GM18519 (cell line): ENCODE results near the gene AGO3.

Experiments
- ATAC-seq: cut with Tn5 transposase; IDR thresholded peaks from one replicate; pipeline ENCODE4 v1.9.1; 2021; ENCODE audit warnings: mild to moderate bottlenecking, moderate library complexity; ENCODE audit not compliant: unreplicated experiment, low FRiP score

AGO3 gene

GRCh38 chr1:36080801-36081200 is 149.9 kb downstream of the AGO3 start:
- no peak for ATAC-seq

GRCh38 chr1:36081926-36082485 is 151.1 kb downstream of the AGO3 start:
- no peak for ATAC-seq

- no peak for ATAC-seq
Observed at GRCh38 chr1:36083219-36083618, 152.3 kb downstream of the AGO3 start.

GRCh38 chr1:36083635-36084496 is 153.0 kb downstream of the AGO3 start, which contains the start of gene TEKT2:
TEKT2 (plus strand) TSS chr1:36084094; CDS start chr1:36084922, 828 bp downstream.
- ATAC-seq = no peak

GRCh38 chr1:36084497-36085115 is 153.7 kb downstream of the AGO3 start:
- no peak for ATAC-seq

- no peak for ATAC-seq
Observed at GRCh38 chr1:36085126-36085525, 154.2 kb downstream of the AGO3 start.

GRCh38 chr1:36085686-36086526 is 155.0 kb downstream of the AGO3 start:
- no peak for ATAC-seq

GRCh38 chr1:36086529-36087232 is 155.8 kb downstream of the AGO3 start:
- ATAC-seq = no peak

GRCh38 chr1:36087233-36088123 is 156.6 kb downstream of the AGO3 start:
- ATAC-seq = no peak

GRCh38 chr1:36088265-36088576 is 157.3 kb downstream of the AGO3 start:
- no peak for ATAC-seq

- ATAC-seq = peak; percentile 64
Observed at GRCh38 chr1:36088577-36089392, 157.9 kb downstream of the AGO3 start, which contains the start of gene ADPRS. ADPRS (plus strand) TSS chr1:36088892; CDS start chr1:36088905, 13 bp downstream.

- ATAC-seq = no peak
Observed at GRCh38 chr1:36089393-36090121, 158.7 kb downstream of the AGO3 start.

- no peak for ATAC-seq
Observed at GRCh38 chr1:36091141-36091540, 160.2 kb downstream of the AGO3 start.

GRCh38 chr1:36091698-36092097 is 160.8 kb downstream of the AGO3 start:
- ATAC-seq = no peak

GRCh38 chr1:36092166-36092797 is 161.4 kb downstream of the AGO3 start:
- no peak for ATAC-seq

- no peak for ATAC-seq
Observed at GRCh38 chr1:36092798-36093185, 161.9 kb downstream of the AGO3 start.

- no peak for ATAC-seq
Observed at GRCh38 chr1:36093226-36093625, 162.3 kb downstream of the AGO3 start.
